ENCODE measurements around the gene KLHL24.

GRCh38 chr3:183680061-183680460 lies 44.6 kb downstream of the KLHL24 start:
- TF ChIP-seq CTCF (IDR thresholded peaks at IDR 0.05): no peak
- no peak for TF ChIP-seq EZH2phosphoT487 (IDR thresholded peaks at IDR 0.05)
- no peak for TF ChIP-seq EZH2 (IDR thresholded peaks at IDR 0.05)
